GM12891 (cell line): Measurements from ENCODE around the gene RAD50.

Experiments
- PAX5 ChIP-seq: IDR thresholded peaks from 2 replicates; pipeline ENCODE4 v1.6.1; 2011; ENCODE audit warnings: low read length, moderate library complexity, mild to moderate bottlenecking; ENCODE audit not compliant: insufficient read depth, severe bottlenecking
- POLR2A ChIP-seq: IDR thresholded peaks from 2 replicates; pipeline ENCODE4 v1.6.1; 2011; ENCODE audit warnings: low read depth, low read length, control low read depth
- POLR2AphosphoS5 ChIP-seq: IDR thresholded peaks from 2 replicates; pipeline ENCODE4 v1.6.1; 2011; ENCODE audit warnings: low read depth, low read length, control low read depth
- SPI1 ChIP-seq: IDR thresholded peaks from 2 replicates; pipeline ENCODE4 v1.6.1; 2011; ENCODE audit warnings: low read depth, low read length, control low read depth
- TAF1 ChIP-seq: IDR thresholded peaks from 2 replicates; pipeline ENCODE4 v1.6.1; 2011; ENCODE audit warnings: low read depth, low read length, control low read depth

- no peak for TF ChIP-seq POLR2A
- no peak for TF ChIP-seq POLR2AphosphoS5
- TF ChIP-seq SPI1: no peak
- TF ChIP-seq TAF1: no peak
- no peak for TF ChIP-seq PAX5
Measured at GRCh38 chr5:132664696-132665209, 108.0 kb downstream of the RAD50 start.
